Sigmoid colon (tissue), 4 donors: Measurements from ENCODE around the gene ITGA11.

Experiments used
- EP300 ChIP-seq, 4 donors: sonication (generic); formaldehyde crosslinking; IDR thresholded peaks; one replicate each; pipeline ENCODE4 v1.6.1; 2017; ENCODE audit warnings: antibody characterized with exemption in 4 of 4
- TF ChIP-seq, protein P1 (sequence below), 4 experiments: fragments of 450-650 bp in 3 of 4; fragments of 200-600 bp in 1 of 4; IDR thresholded peaks; one replicate each; pipeline ENCODE4 v1.5.1; 2016 to 2019; ENCODE audit warnings: antibody characterized with exemption in 4 of 4, mild to moderate bottlenecking in 3 of 4, moderate library complexity in 2 of 4

DNA sequence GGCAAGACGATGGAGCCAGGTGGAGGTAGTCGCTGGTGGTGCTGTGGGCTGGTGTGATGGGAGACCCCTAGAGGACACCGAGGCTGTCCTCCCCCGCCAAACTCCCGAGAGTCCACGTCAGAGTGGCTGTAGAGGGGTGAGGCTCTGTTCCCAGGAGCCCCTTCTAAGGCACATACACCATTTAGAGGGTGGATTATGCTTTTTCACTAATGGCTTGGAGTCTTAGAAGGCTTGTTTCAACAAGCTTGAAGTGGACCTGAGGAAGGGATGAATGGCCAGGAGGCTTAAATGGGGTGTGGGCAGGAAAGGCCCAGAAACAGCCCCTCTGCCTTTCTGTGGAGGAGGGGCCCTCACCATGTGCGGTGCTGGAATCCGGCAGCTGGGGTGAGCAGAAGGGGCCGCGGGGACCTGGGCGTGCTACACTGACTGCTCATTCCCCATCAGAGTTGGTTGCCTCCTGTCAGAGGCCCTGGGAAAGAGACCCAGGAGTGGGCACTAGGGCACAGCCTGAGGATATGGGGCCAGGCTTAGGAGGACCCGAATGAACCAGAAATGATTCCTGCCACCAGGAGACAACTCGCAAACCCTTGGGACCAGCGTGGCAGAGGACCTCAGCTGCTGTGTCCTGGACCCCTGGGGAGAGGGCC lies 88.3 kb downstream of the ITGA11 start:
- TF ChIP-seq EP300 (IDR thresholded peaks at IDR 0.05) = no peak
- TF ChIP-seq, protein P1, sequence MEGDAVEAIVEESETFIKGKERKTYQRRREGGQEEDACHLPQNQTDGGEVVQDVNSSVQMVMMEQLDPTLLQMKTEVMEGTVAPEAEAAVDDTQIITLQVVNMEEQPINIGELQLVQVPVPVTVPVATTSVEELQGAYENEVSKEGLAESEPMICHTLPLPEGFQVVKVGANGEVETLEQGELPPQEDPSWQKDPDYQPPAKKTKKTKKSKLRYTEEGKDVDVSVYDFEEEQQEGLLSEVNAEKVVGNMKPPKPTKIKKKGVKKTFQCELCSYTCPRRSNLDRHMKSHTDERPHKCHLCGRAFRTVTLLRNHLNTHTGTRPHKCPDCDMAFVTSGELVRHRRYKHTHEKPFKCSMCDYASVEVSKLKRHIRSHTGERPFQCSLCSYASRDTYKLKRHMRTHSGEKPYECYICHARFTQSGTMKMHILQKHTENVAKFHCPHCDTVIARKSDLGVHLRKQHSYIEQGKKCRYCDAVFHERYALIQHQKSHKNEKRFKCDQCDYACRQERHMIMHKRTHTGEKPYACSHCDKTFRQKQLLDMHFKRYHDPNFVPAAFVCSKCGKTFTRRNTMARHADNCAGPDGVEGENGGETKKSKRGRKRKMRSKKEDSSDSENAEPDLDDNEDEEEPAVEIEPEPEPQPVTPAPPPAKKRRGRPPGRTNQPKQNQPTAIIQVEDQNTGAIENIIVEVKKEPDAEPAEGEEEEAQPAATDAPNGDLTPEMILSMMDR (IDR thresholded peaks at IDR 0.05) = no peak
